Measurements from ENCODE around the gene GPR176. TPM values are rescaled to one million over a fixed set of nuclear protein-coding genes. Genes with fewer than 3 reads are reported as not detected.

GPR176 gene
- polyA plus RNA-seq, 1 donor: 9.4 TPM

DNA sequence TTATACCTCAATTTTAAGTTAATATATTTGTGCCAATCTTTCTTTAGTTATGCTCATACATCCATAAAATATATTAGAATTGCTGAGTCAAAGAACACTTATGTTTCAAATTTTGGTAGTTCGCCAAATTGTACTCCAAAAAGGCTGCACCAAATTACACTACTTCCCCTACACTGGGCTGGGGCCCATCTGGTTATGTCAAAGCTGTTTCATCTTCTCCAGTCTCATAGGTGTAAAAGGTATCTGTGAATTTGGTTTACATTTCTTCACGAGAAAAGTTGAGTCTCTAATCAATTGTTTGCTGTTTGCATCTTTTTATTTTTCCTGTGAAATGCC lies 138.1 kb downstream of the GPR176 start:
- H3K27ac ChIP-seq (ENCODE audit: low read length): no peak overlapping the region
- H3K9me3 ChIP-seq (ENCODE audit: control insufficient read depth, low read depth, low read length): no peaks in the 10 kb centered on the region
- H3K36me3 ChIP-seq (ENCODE audit: control insufficient read depth, insufficient read depth, low read length): no peaks in the 10 kb centered on the region
- WGBS (ENCODE audit: insufficient coverage, low lambda C conversion rate): no CpG with 5 or more reads among the region's 2 CpGs
- no peak for DNase-seq
- H3K4me1 ChIP-seq (ENCODE audit: control insufficient read depth, insufficient read depth, low read length): peaks cover 5% of the 10 kb centered on the region
- peak overlapping the region; percentile 29 for H3K4me3 ChIP-seq (ENCODE audit: low read length)
- H3K27me3 ChIP-seq (ENCODE audit: control insufficient read depth, insufficient read depth, low read length): peaks cover 11% of the 10 kb centered on the region

DNA sequence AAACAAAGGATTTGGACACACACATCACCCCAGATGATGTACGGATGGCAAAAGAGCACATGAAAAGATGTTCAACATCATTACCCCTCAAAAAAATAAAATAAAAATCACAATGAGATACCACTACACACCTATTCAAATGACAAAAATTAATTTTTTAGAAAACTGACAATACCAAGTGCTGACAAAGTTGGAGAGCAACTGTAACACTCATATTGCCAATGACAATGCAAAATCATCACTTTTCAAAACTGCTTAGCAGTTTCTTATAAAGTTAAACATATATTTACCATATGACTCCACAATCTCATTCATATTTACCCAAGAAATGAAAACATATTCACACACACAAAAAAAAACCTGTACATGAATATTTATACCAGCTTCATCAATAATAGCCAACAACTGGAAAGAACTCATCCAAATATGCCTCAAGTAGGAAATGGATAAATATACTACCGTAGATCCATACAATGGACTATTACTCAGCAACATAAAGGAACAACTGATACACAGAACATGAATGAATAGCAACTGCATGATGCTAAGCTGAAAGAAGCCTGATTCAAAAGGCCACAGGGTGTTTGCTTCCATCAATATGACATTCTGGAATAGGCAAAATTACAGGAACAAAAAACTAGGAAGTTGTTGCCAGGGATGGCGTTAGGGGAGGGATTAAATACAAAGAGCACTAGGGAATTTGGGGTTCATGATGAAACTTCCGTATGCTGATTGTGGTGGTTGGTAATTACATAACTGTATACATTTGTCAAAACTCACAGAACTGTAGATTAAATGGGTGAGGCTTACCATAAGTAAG lies 138.7 kb downstream of the GPR176 start:
- no CpG with 5 or more reads among the region's 4 CpGs for WGBS (ENCODE audit: insufficient coverage, low lambda C conversion rate)
- no peak for DNase-seq
- Histone ChIP-seq H3K36me3 (ENCODE audit: control insufficient read depth, insufficient read depth, low read length) (no peaks in the 10 kb centered on the region), H3K9me3 (ENCODE audit: control insufficient read depth, low read depth, low read length) (no peaks in the 10 kb centered on the region), H3K4me1 (ENCODE audit: control insufficient read depth, insufficient read depth, low read length) (peaks cover 5% of the 10 kb centered on the region), H3K4me3 (ENCODE audit: low read length) (no peak overlapping the region), H3K27me3 (ENCODE audit: control insufficient read depth, insufficient read depth, low read length) (peaks cover 11% of the 10 kb centered on the region), H3K27ac (ENCODE audit: low read length) (no peak overlapping the region)

DNA sequence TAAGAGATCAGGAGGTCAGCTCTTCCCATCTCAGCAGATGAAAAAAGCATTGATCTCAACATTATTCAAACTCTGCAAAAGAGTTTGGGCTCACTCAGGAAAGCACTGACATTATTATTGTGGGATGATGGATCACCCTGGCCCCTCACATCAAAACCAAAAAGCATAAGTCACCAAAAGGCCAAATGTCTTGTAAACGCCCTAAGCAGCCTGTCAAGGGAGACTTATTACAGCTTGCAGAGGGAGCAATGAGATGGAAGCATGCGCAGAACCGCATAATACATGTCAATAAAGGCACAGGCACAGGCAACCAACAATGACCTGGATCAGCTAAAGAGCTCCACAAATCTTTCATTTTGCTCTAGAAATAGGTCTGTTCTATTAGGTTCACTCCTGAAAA lies 142.0 kb downstream of the GPR176 start:
- Histone ChIP-seq H3K9me3 (ENCODE audit: control insufficient read depth, low read depth, low read length) (no peaks in the 10 kb centered on the region), H3K4me1 (ENCODE audit: control insufficient read depth, insufficient read depth, low read length) (no peaks in the 10 kb centered on the region), H3K4me3 (ENCODE audit: low read length) (no peak overlapping the region), H3K36me3 (ENCODE audit: control insufficient read depth, insufficient read depth, low read length) (no peaks in the 10 kb centered on the region), H3K27ac (ENCODE audit: low read length) (no peak overlapping the region), H3K27me3 (ENCODE audit: control insufficient read depth, insufficient read depth, low read length) (peaks cover 11% of the 10 kb centered on the region)
- 20% methylated on average over 1 of the region's 3 CpGs for WGBS (ENCODE audit: insufficient coverage, low lambda C conversion rate)
- no peak for DNase-seq

DNA sequence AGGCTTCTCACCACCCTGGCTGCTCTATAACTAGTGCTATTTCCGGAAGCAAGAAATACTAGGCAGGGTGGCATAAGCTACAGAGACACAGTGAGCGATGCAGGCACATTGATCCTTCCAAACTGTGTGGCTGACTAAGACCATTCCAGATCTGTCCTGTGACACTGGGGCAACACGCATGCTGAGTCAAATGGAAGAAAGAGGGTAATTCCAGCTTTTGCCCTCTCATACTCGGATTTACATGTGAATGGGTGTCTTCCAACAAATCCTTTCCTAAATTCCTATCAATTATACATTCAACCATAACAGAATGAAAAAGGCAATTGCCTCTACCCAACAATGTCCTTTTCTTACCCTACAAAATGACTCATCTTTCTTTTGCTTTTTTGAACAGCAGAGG lies 142.6 kb downstream of the GPR176 start:
- WGBS (ENCODE audit: insufficient coverage, low lambda C conversion rate): 100% methylated on average over 1 of the region's 4 CpGs
- no peak overlapping the region for H3K27ac ChIP-seq (ENCODE audit: low read length)
- peaks cover 11% of the 10 kb centered on the region for H3K27me3 ChIP-seq (ENCODE audit: control insufficient read depth, insufficient read depth, low read length)
- H3K4me3 ChIP-seq (ENCODE audit: low read length): no peak overlapping the region
- DNase-seq: no peak
- H3K9me3 ChIP-seq (ENCODE audit: control insufficient read depth, low read depth, low read length): no peaks in the 10 kb centered on the region
- no peaks in the 10 kb centered on the region for H3K4me1 ChIP-seq (ENCODE audit: control insufficient read depth, insufficient read depth, low read length)
- H3K36me3 ChIP-seq (ENCODE audit: control insufficient read depth, insufficient read depth, low read length): no peaks in the 10 kb centered on the region

DNA sequence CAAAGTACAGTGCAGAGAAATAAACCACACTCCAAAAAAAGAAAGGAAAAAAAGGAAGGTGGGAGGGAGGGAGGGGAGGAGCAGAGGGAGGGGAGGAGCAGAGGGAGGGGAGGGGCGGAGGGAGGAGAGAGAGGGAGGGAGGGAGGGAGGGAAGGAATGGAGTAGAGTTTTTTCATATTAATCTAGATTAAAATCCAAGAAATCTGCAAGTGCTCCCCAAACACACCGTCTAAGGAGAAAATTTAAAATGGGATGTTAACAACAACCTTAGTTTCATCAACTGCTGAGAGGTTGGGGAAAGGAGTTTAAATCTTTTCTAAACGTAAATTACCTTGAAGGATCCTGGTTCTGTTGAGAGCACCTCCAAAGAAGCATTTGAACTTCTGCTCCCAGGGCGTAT lies 144.0 kb downstream of the GPR176 start:
- Histone ChIP-seq H3K4me3 (ENCODE audit: low read length) (no peak overlapping the region), H3K4me1 (ENCODE audit: control insufficient read depth, insufficient read depth, low read length) (no peaks in the 10 kb centered on the region), H3K27me3 (ENCODE audit: control insufficient read depth, insufficient read depth, low read length) (peaks cover 11% of the 10 kb centered on the region), H3K36me3 (ENCODE audit: control insufficient read depth, insufficient read depth, low read length) (no peaks in the 10 kb centered on the region), H3K9me3 (ENCODE audit: control insufficient read depth, low read depth, low read length) (no peaks in the 10 kb centered on the region), H3K27ac (ENCODE audit: low read length) (no peak overlapping the region)
- DNase-seq: no peak
- WGBS (ENCODE audit: insufficient coverage, low lambda C conversion rate): 83% methylated on average over 1 of the region's 4 CpGs

DNA sequence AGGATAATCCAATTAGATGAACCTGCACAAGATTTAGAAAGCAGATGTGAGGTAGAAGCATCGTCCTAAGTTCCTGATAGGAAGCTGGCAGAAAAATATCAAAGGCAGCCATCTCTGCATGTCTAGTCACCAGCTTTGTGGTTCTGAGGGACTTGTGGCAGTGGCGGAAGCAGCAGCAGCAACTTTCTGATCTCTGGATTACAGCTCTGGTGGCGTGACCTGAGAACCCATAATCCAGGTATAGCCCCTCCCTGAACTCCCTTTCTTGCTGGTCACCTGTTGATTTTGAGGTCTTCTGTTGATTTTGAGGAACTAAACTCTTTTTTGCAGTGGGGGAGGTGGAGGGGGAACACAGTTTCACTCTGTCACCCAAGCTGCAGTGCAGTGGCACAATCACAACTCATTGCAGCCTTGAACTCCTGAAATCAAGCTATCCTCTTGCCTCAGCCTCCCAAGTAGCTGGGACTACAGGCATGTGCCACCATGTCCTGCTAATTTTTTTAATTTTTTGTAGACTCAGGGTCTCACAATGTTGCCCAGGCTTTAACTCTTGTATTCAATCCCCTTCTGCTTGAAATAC lies 145.3 kb downstream of the GPR176 start:
- Histone ChIP-seq H3K4me3 (ENCODE audit: low read length) (no peak overlapping the region), H3K36me3 (ENCODE audit: control insufficient read depth, insufficient read depth, low read length) (no peaks in the 10 kb centered on the region), H3K4me1 (ENCODE audit: control insufficient read depth, insufficient read depth, low read length) (no peaks in the 10 kb centered on the region), H3K9me3 (ENCODE audit: control insufficient read depth, low read depth, low read length) (no peaks in the 10 kb centered on the region), H3K27ac (ENCODE audit: low read length) (no peak overlapping the region), H3K27me3 (ENCODE audit: control insufficient read depth, insufficient read depth, low read length) (peaks cover 11% of the 10 kb centered on the region)
- no CpG with 5 or more reads among the region's 3 CpGs for WGBS (ENCODE audit: insufficient coverage, low lambda C conversion rate)
- DNase-seq: no peak

DNA sequence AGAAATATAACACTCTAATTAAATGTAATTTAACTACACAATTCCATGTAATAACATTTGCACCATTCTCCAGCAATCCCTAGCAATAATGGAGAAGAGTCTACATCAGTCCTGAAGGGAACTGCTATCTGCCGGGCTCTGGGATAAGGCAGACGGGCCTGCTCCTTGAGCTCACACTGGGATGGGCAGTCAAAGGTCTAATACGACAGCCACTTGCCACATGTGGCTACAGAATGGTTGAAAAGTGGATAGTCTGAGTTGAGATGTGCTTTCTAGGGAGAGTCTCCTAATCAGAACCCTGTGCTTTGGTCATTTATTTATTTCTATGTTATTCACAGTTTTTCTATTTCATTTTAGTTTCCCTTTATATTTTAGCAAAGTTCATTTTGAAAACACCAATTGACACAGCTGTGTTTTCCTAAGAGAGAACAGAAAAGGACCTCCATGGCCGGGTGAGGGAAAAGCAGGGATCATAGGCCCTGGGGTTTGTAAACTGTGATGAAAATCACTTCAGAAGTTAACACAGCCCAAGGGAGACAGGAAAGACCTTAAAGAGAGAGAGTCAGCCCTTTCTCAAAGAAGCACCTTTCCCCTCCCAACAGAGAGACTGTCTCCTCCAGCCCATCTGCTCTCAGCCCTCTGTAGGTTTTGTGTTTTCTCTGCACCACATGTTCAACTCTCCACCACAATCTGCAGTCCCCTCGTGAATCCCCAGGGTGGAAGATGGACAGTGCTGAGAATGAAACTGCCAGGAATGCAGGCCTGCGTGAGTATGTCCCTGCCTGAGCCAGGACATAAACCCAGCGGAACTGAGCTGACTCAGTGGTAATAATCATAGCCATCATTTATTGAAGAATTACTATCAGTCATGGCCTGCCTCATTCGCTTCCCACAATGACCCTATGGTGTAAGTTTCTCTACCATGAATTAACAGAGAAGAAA lies 149.0 kb downstream of the GPR176 start:
- no CpG with 5 or more reads among the region's 8 CpGs for WGBS (ENCODE audit: insufficient coverage, low lambda C conversion rate)
- no peaks in the 10 kb centered on the region for H3K36me3 ChIP-seq (ENCODE audit: control insufficient read depth, insufficient read depth, low read length)
- DNase-seq: no peak
- H3K27ac ChIP-seq (ENCODE audit: low read length): no peak overlapping the region
- no peaks in the 10 kb centered on the region for H3K4me1 ChIP-seq (ENCODE audit: control insufficient read depth, insufficient read depth, low read length)
- no peaks in the 10 kb centered on the region for H3K27me3 ChIP-seq (ENCODE audit: control insufficient read depth, insufficient read depth, low read length)
- no peak overlapping the region for H3K4me3 ChIP-seq (ENCODE audit: low read length)
- no peaks in the 10 kb centered on the region for H3K9me3 ChIP-seq (ENCODE audit: control insufficient read depth, low read depth, low read length)

DNA sequence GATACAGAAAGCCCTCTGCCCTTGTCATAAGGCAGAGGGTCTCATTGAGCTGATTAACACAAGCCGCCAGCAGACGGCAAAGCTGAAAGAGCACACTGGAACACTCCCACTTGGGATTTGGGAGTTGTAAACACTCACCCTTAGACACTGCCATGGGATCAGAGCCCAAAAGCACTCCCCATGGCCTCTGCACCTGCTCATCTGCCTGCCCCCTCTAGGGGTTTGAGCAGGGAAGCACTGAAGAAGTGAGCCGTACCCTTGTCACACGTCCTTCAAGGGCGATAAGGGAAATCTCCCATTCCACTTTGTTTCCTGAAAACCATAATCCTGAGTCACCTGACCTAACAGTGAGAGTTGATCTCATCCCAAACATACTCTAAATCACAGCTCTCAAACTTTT lies 152.1 kb downstream of the GPR176 start:
- Histone ChIP-seq H3K4me1 (ENCODE audit: control insufficient read depth, insufficient read depth, low read length) (no peaks in the 10 kb centered on the region), H3K4me3 (ENCODE audit: low read length) (no peak overlapping the region), H3K27ac (ENCODE audit: low read length) (no peak overlapping the region), H3K27me3 (ENCODE audit: control insufficient read depth, insufficient read depth, low read length) (no peaks in the 10 kb centered on the region), H3K9me3 (ENCODE audit: control insufficient read depth, low read depth, low read length) (no peaks in the 10 kb centered on the region), H3K36me3 (ENCODE audit: control insufficient read depth, insufficient read depth, low read length) (no peaks in the 10 kb centered on the region)
- WGBS (ENCODE audit: insufficient coverage, low lambda C conversion rate): no CpG with 5 or more reads among the region's 5 CpGs
- no peak for DNase-seq

DNA sequence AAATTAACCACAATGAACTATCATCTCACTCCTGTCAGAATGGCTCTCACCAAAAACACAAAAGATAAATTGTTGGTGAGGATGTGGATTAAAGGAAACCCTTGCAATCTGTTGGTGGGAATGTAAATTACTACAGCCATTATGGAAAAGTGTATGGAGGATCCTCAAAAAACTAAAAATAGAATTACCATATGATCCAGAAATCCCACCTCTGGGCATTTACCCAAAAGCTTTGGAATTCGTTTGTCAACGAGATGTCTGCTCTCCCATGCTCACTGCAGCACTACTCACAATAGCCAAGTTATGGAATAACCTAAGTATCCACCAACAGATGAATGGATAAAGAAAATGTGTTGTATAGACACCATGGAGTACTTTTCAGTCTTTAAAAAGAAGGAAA lies 159.1 kb downstream of the GPR176 start:
- Histone ChIP-seq H3K9me3 (ENCODE audit: control insufficient read depth, low read depth, low read length) (no peaks in the 10 kb centered on the region), H3K4me3 (ENCODE audit: low read length) (no peak overlapping the region), H3K36me3 (ENCODE audit: control insufficient read depth, insufficient read depth, low read length) (no peaks in the 10 kb centered on the region), H3K4me1 (ENCODE audit: control insufficient read depth, insufficient read depth, low read length) (no peaks in the 10 kb centered on the region), H3K27me3 (ENCODE audit: control insufficient read depth, insufficient read depth, low read length) (no peaks in the 10 kb centered on the region), H3K27ac (ENCODE audit: low read length) (no peak overlapping the region)
- WGBS (ENCODE audit: insufficient coverage, low lambda C conversion rate): no CpG with 5 or more reads among the region's 2 CpGs
- DNase-seq: no peak

DNA sequence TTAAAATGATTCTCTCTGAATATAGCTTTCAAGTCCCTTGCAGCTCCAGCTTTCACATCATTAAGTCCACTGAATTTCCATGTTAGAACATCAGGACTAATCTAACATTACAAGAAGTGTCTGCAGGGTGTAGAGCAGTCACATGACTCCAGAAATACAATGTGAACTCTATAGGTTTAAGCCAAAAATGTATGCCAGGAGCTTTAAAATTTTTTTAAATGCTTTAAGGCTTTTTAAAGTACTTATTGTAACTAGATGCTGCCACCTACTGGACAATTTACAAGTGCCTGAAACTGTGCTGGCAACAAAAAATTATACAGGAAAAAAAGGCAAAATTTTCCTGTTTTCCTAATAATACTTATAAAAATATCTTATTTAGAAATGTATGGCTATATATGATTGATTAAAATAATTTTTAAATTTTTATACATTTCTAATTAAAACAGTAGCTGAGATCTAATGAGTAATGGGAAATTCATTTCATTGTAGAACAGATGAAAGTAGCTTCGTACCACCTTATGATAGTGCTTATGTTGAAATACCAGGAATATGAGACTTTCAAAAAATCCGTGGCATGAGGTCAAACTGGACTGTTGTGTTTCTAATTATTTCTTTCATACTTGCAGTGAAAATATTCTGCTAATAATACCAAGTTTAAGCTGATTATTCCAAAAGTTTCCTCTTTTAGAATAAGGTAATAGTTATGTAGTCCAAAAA lies 163.1 kb downstream of the GPR176 start:
- Histone ChIP-seq H3K9me3 (ENCODE audit: control insufficient read depth, low read depth, low read length) (no peaks in the 10 kb centered on the region), H3K27ac (ENCODE audit: low read length) (no peak overlapping the region), H3K36me3 (ENCODE audit: control insufficient read depth, insufficient read depth, low read length) (no peaks in the 10 kb centered on the region), H3K4me3 (ENCODE audit: low read length) (no peak overlapping the region), H3K4me1 (ENCODE audit: control insufficient read depth, insufficient read depth, low read length) (no peaks in the 10 kb centered on the region), H3K27me3 (ENCODE audit: control insufficient read depth, insufficient read depth, low read length) (no peaks in the 10 kb centered on the region)
- peak; percentile 15 to 31 for DNase-seq
- WGBS (ENCODE audit: insufficient coverage, low lambda C conversion rate): 50% methylated on average over 2 of the region's 2 CpGs

Measured in large intestine (tissue), 3 donors.